Measurements from ENCODE around the gene USP17L25.
"Not testable (repeated sequence)": the region's sequence is repeated elsewhere in the genome, so short reads cannot be mapped to it uniquely, and the experiment has no call there.

DNA sequence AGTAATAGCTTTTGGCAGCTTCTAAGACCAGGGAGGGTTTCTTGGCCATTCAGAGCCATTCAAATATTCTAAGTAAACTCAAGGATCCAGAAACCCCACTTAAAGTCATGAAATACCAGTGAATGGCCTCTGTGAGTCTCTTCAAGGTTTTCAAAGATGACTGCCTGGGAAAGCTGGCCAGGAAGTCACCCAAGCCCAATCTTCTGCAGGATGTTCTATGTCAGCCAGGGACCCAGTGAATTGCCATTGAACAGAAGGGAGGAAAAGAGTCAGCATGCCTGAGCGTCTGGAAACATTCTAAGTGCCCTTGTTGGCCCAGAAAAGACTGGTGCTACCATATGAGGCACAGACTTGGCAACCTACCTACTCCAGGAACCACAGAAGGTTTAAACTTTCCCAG lies 50.2 kb downstream of the USP17L25 start:
- TF ChIP-seq, protein P1, sequence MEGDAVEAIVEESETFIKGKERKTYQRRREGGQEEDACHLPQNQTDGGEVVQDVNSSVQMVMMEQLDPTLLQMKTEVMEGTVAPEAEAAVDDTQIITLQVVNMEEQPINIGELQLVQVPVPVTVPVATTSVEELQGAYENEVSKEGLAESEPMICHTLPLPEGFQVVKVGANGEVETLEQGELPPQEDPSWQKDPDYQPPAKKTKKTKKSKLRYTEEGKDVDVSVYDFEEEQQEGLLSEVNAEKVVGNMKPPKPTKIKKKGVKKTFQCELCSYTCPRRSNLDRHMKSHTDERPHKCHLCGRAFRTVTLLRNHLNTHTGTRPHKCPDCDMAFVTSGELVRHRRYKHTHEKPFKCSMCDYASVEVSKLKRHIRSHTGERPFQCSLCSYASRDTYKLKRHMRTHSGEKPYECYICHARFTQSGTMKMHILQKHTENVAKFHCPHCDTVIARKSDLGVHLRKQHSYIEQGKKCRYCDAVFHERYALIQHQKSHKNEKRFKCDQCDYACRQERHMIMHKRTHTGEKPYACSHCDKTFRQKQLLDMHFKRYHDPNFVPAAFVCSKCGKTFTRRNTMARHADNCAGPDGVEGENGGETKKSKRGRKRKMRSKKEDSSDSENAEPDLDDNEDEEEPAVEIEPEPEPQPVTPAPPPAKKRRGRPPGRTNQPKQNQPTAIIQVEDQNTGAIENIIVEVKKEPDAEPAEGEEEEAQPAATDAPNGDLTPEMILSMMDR (IDR thresholded peaks at IDR 0.05): not testable (repeated sequence)
- not testable (repeated sequence) for TF ChIP-seq POLR2A (IDR thresholded peaks at IDR 0.05)

Measured in Peyer's patch (tissue), 4 donors.